BLaER1 treated with 17β-estradiol and CSF1 and Interleukin-3, amounts not matched to agents 10 nM and 100 nM (cell line): ENCODE results near the gene TPSAB1.
A peak's percentile ranks its signal among the peaks of the same experiment; 100 is the strongest.

Experiments
- H3K27ac ChIP-seq, 11 experiments: shearing (Covaris generic); formaldehyde crosslinking; 2 replicates each; pipeline ENCODE4 v1.8.1; 2022
- H3K27me3 ChIP-seq, 11 experiments: shearing (Covaris generic); formaldehyde crosslinking; 2 replicates each; pipeline ENCODE4 v1.8.1; 2022
- H3K36me3 ChIP-seq, 11 experiments: shearing (Covaris generic); formaldehyde crosslinking; 2 replicates each; pipeline ENCODE4 v1.8.1; 2022
- H3K4me1 ChIP-seq, 10 experiments: shearing (Covaris generic); formaldehyde crosslinking; 2 replicates each; pipeline ENCODE4 v1.8.1; 2022
- H3K4me2 ChIP-seq, 11 experiments: shearing (Covaris generic); formaldehyde crosslinking; 2 replicates each; pipeline ENCODE4 v1.8.1; 2022
- H3K4me3 ChIP-seq, 10 experiments: shearing (Covaris generic); formaldehyde crosslinking; 2 replicates each; pipeline ENCODE4 v1.8.1; 2022
- H3K9ac ChIP-seq, 11 experiments: shearing (Covaris generic); formaldehyde crosslinking; 2 replicates each; pipeline ENCODE4 v1.8.1; 2022
- H3K9me3 ChIP-seq, 11 experiments: shearing (Covaris generic); formaldehyde crosslinking; replicated peaks in 1 of 11; 2 replicates each; pipeline ENCODE4 v1.8.1; 2022
- H4K20me1 ChIP-seq, 11 experiments: shearing (Covaris generic); formaldehyde crosslinking; 2 replicates each; pipeline ENCODE4 v1.8.1; 2022
- Cebpa-rat ChIP-seq, 11 experiments: shearing (Covaris generic); IDR thresholded peaks; 2 replicates each; pipeline ENCODE4 v1.8.1; 2022

The TPSAB1 gene

GRCh38 chr16:1277151-1277598, 36.7 kb downstream of the TPSAB1 start:
- Histone ChIP-seq H3K27ac (no peak overlapping the region), H3K9me3 (no peaks in the 10 kb centered on the region), H3K4me3 (no peak overlapping the region), H3K36me3 (no peaks in the 10 kb centered on the region), H3K27me3 (peaks cover 11 to 49% (median 29%) of the 10 kb centered on the region in 11 experiments; a peak in 17 of 22 replicates), H3K9ac (no peak overlapping the region), H4K20me1 (no peaks in the 10 kb centered on the region), H3K4me2 (no peak overlapping the region), H3K4me1 (peaks cover 5 to 51% (median 46%) of the 10 kb centered on the region in 10 experiments)
- no peak for TF ChIP-seq Cebpa-rat (IDR thresholded peaks at IDR 0.05)

GRCh38 chr16:1277617-1278282, 37.2 kb downstream of the TPSAB1 start:
- no peak for TF ChIP-seq Cebpa-rat (IDR thresholded peaks at IDR 0.05)

GRCh38 chr16:1278477-1278876, 38.0 kb downstream of the TPSAB1 start:
- H3K4me2 ChIP-seq, result peak overlapping the region in 9 of 11 experiments; percentile 43 to 97 (median 89); a peak in 17 of 22 replicates
- no peak for TF ChIP-seq Cebpa-rat (IDR thresholded peaks at IDR 0.05)
- peak overlapping the region in 4 of 11 experiments; percentile 5 to 55 (median 18); a peak in 3 of 22 replicates for H3K9ac ChIP-seq
- no peak overlapping the region for H3K4me3 ChIP-seq
- H4K20me1 ChIP-seq, result no peaks in the 10 kb centered on the region
- H3K4me1 ChIP-seq, result peaks cover 18 to 59% (median 57%) of the 10 kb centered on the region in 10 experiments
- H3K27ac ChIP-seq, result peak overlapping the region in 1 of 11 experiments; percentile 32; a peak in 2 of 22 replicates
- no peaks in the 10 kb centered on the region for H3K9me3 ChIP-seq
- H3K27me3 ChIP-seq, result peaks cover 11 to 59% (median 31%) of the 10 kb centered on the region in 11 experiments; a peak in 17 of 22 replicates
- no peaks in the 10 kb centered on the region for H3K36me3 ChIP-seq

More at GRCh38 chr16:1277617-1278282, 37.2 kb downstream of the TPSAB1 start:
- H3K9me3 ChIP-seq, result no peaks in the 10 kb centered on the region
- peak overlapping the region in 7 of 11 experiments; percentile 1 to 33 (median 21); a peak in 7 of 22 replicates for H3K4me2 ChIP-seq
- H3K4me1 ChIP-seq, result peaks cover 11 to 52% (median 49%) of the 10 kb centered on the region in 10 experiments
- peaks cover 11 to 53% (median 30%) of the 10 kb centered on the region in 11 experiments; a peak in 17 of 22 replicates for H3K27me3 ChIP-seq
- H4K20me1 ChIP-seq, result no peaks in the 10 kb centered on the region
- H3K9ac ChIP-seq, result no peak overlapping the region
- H3K27ac ChIP-seq, result no peak overlapping the region
- no peak overlapping the region for H3K4me3 ChIP-seq
- no peaks in the 10 kb centered on the region for H3K36me3 ChIP-seq

- H3K4me3 ChIP-seq, result no peak overlapping the region
- H3K36me3 ChIP-seq, result no peaks in the 10 kb centered on the region
- peak overlapping the region; percentile 13 to 97 (median 88); a peak in 20 of 22 replicates for H3K4me2 ChIP-seq
- peak overlapping the region in 6 of 11 experiments; percentile 4 to 55 (median 24); a peak in 10 of 22 replicates for H3K9ac ChIP-seq
- H4K20me1 ChIP-seq, result no peaks in the 10 kb centered on the region
- H3K27me3 ChIP-seq, result peaks cover 11 to 63% (median 31%) of the 10 kb centered on the region in 11 experiments; a peak in 18 of 22 replicates
- TF ChIP-seq Cebpa-rat (IDR thresholded peaks at IDR 0.05), result no peak
- no peaks in the 10 kb centered on the region for H3K9me3 ChIP-seq
- H3K27ac ChIP-seq, result peak overlapping the region in 7 of 11 experiments; percentile 6 to 56 (median 33); a peak in 7 of 22 replicates
- peaks cover 26 to 68% (median 65%) of the 10 kb centered on the region in 10 experiments for H3K4me1 ChIP-seq
These were observed 38.8 kb downstream of the TPSAB1 start for GRCh38 chr16:1279081-1279944.

GRCh38 chr16:1279945-1280589, 39.6 kb downstream of the TPSAB1 start:
- no peak for TF ChIP-seq Cebpa-rat (IDR thresholded peaks at IDR 0.05)
- H3K27me3 ChIP-seq, result peaks cover 11 to 68% (median 31%) of the 10 kb centered on the region in 11 experiments; a peak in 18 of 22 replicates

DNA sequence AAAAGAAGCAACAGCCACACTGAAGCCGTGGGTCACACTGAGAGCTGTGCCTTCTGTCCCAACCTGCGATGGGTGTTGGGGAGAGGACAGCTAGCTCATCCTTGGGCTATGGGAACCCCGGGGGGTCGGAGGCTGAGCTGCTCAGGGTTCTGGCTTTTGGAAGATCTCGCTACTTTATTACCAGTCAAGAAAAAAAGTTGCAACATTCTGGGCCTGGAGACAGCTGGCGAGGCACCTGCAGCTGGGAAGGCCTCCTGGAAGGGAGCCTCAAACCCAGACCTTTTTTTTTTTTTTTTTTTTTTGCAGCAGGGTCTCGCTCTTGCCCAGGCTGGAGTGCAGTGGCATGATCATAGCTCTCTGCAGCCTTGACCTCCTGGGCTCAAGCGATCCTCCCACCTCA, 40.3 kb downstream of the TPSAB1 start:
- H3K9ac ChIP-seq, result no peak overlapping the region; a peak in 1 of 22 replicates
- no peak overlapping the region for H3K27ac ChIP-seq
- H3K4me3 ChIP-seq, result no peak overlapping the region
- H3K4me2 ChIP-seq, result peak overlapping the region in 9 of 11 experiments; percentile 67 to 97 (median 89); a peak in 18 of 22 replicates
- no peaks in the 10 kb centered on the region for H3K36me3 ChIP-seq
- no peak; a peak in 1 of 22 replicates for TF ChIP-seq Cebpa-rat (IDR thresholded peaks at IDR 0.05)
- no peaks in the 10 kb centered on the region for H4K20me1 ChIP-seq
- no peaks in the 10 kb centered on the region for H3K9me3 ChIP-seq
- H3K4me1 ChIP-seq, result peaks cover 27 to 73% (median 67%) of the 10 kb centered on the region in 10 experiments
- peaks cover 14 to 73% (median 37%) of the 10 kb centered on the region in 11 experiments; a peak in 18 of 22 replicates for H3K27me3 ChIP-seq

More at GRCh38 chr16:1279945-1280589, 39.6 kb downstream of the TPSAB1 start:
- Histone ChIP-seq H3K4me3 (no peak overlapping the region), H3K4me1 (peaks cover 27 to 71% (median 67%) of the 10 kb centered on the region in 10 experiments), H3K27ac (peak overlapping the region in 6 of 11 experiments; percentile 6 to 56 (median 31); a peak in 6 of 22 replicates), H3K36me3 (no peaks in the 10 kb centered on the region), H3K9ac (peak overlapping the region in 5 of 11 experiments; percentile 4 to 55 (median 36); a peak in 6 of 22 replicates), H4K20me1 (no peaks in the 10 kb centered on the region), H3K9me3 (no peaks in the 10 kb centered on the region), H3K4me2 (peak overlapping the region in 10 of 11 experiments; percentile 19 to 97 (median 88); a peak in 19 of 22 replicates)

DNA sequence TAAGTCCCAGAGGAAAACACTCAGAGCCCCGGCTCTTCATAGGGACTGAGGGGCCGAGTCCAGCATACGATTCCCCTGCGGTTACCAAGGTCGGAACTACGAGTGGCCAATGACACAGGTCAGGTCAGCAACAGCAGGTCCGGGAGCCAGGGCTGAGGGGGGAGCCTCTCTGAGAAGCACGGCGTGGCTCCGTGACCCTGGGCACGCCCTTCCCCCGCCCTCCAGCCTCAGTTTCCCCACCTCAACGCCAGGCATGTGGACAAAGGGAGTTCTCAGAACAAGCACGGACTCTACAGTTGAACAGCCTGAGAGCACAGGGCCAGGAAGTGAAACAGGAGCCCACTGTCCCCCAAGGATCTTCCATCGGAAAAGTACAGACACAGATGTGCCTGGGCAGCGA, 41.0 kb downstream of the TPSAB1 start:
- peak overlapping the region in 2 of 11 experiments; percentile 6 to 21; a peak in 1 of 22 replicates for H3K9ac ChIP-seq
- no peaks in the 10 kb centered on the region for H3K9me3 ChIP-seq
- peak overlapping the region in 7 of 11 experiments; percentile 25 to 82 (median 64); a peak in 7 of 22 replicates for H3K27ac ChIP-seq
- peaks cover 27 to 76% (median 67%) of the 10 kb centered on the region in 10 experiments for H3K4me1 ChIP-seq
- H3K27me3 ChIP-seq, result peaks cover 15 to 78% (median 37%) of the 10 kb centered on the region in 11 experiments; a peak in 19 of 22 replicates
- H3K4me3 ChIP-seq, result no peak overlapping the region
- peak overlapping the region in 10 of 11 experiments; percentile 16 to 97 (median 88); a peak in 18 of 22 replicates for H3K4me2 ChIP-seq
- H4K20me1 ChIP-seq, result no peaks in the 10 kb centered on the region
- no peaks in the 10 kb centered on the region for H3K36me3 ChIP-seq
- no peak for TF ChIP-seq Cebpa-rat (IDR thresholded peaks at IDR 0.05)
